GM19395 (cell line): ENCODE results near the gene ATP9A.
"Not testable (repeated sequence)": the region's sequence is repeated elsewhere in the genome, so short reads cannot be mapped to it uniquely, and the experiment has no call there.

Experiments
- ATAC-seq: cut with Tn5 transposase; IDR thresholded peaks from one replicate; pipeline ENCODE4 v1.9.1; 2021; ENCODE audit warnings: mild to moderate bottlenecking, moderate library complexity; ENCODE audit not compliant: unreplicated experiment

Gene ATP9A

DNA sequence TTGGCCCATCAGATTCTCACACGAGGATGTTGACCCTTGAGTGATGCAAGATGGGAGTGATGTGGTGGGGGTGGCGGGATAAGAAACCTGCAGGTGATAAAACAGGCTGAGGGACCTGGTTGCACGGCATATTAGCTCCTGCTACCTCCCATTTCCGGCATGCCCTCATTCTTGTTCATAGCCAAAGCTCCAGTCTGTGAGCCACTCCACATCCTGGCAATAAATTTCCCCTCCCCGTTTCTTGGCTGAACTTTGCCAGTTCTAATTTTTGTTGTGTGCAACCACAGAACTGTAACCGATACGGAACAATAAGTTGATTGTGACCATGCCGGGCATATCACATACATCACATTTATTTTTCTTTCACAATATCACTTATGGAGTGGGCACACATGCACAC is 184.1 kb downstream of the ATP9A start:
- no peak for ATAC-seq

DNA sequence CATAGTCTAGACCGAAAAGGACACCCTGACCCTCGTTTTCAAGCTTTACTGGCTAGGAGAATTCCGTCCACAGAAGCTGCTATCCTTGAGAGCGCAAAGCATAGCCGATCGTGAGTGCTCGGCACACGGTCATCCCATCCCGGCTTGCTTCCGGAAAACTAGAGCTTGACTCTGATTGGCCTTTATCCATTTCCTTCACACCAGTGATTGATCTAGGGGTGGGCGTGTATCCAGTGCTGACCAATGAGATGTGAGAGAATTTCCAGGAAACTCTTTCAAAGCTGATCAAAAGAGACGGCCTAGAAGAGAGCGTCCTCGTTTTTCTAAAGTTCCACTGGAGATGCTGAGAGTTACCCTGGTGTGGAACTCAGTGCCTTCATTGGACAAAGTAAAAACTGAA is 184.7 kb downstream of the ATP9A start:
- no peak for ATAC-seq

DNA sequence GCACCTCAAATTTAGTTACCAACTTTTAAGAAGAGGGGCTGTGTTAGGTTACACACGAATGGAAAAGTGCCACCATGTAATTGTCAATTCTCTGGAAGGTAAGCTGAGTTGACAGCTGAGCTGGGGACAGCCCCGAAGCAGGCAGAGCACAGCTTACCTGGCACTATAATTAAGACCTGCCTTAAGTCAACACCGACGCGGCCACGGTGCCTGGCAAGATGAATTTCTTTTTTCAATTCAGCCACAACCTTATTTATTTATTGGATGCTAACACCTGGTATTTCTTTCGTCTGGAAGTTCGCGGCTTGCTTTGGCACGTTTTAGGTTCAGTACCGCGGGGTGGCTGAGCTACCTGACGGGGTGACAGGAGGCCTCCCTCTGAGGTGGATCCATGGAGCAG is 185.1 kb downstream of the ATP9A start:
- no peak for ATAC-seq

- no peak for ATAC-seq
These were observed 186.6 kb downstream of the ATP9A start for GRCh38 chr20:51581571-51581970.

DNA sequence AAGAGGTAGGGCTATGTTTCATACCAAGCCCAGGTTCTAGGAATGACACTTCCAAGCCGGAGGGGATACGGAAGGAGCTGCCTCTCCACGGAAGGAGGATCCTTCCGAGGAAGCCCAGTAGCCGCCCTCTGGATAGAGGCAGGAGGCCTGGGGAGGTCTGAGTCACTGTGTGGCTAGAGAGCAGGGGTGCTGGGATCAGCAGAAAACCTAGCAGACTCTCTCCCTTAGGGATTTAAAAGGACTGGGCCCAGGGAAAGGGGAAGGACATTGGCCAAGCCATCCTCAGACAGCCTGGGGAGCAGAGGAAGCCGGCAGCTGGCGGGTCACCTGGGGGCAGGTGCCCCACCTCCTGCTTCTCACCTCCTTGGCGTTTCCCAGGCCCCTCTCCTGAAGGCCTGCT is 189.1 kb downstream of the ATP9A start:
- no peak for ATAC-seq

DNA sequence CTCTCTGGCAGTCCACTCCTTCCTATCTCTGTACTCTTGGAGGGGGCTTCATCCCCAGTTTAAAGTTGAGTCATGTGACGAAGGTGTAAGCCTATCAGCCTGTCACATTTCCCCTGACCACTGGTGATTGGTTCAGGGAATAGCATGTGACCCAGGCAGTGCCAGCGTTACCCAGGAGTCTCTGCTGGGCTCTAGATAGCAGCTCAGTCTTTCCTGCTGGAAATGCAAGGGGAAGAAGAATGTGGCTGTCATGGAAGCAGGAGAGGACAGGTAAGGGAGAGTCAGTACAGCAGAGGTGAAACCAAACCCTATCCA is 190.1 kb downstream of the ATP9A start:
- ATAC-seq, result no peak

- ATAC-seq, result no peak
These were observed 190.6 kb downstream of the ATP9A start for GRCh38 chr20:51577432-51578144.

GRCh38 chr20:51575486-51575885 is 192.7 kb downstream of the ATP9A start:
- ATAC-seq, result no peak

DNA sequence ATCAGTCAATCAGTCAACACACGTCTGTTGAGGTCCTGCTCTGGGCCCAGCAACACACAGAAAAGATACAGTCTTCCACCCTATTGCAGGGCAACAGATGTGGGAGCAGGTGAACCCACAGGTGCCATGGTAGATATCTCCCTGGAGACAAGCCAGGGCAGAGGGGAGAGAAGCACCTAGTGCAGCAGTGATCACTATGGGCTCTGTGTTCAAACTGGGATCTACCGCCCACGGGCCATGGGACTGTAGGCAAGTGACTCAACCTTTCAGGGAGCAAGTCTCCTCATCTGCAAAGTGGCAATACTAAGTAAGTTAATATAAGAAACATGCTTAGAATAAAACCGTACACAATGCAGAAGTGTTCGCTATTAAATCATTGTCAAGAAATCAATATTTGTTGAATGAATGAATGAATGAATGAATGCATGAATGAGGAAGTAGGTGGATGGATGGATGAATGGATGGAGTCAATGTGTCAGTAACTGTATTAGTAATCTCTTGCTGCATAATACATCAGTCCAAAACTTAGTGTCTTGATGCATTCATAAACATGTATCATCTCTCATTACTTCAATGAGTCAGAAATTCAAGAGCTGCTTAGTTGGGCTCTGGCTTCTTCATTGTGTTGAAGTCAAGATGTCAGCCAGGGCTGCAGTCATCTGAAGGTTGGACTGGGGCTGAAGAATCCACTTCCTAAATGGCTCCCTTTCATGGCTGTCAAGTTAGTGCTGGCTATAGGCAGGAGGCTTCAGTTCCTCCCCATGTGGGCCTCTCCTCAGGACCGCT is 193.7 kb downstream of the ATP9A start:
- no peak for ATAC-seq

- no peak for ATAC-seq
These were observed 194.5 kb downstream of the ATP9A start for GRCh38 chr20:51573576-51574243.

DNA sequence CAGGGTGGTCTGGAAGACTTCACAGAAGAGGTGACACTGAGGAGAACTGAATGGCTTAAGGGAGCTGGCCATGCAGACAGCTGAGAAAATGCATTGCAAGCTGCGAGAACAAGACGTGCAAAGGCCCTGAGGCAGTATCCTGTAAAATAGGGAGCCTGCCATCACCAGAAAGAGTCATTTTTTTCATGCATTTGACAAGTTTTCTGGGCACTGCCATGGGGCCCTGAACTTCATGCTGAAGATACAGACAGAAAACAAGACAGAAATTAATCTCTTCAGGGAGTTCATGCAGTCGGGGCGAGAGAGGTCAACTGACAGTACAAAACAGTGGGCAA is 196.8 kb downstream of the ATP9A start:
- no peak for ATAC-seq

- ATAC-seq, result no peak
These were observed 197.3 kb downstream of the ATP9A start for GRCh38 chr20:51570739-51571459.

DNA sequence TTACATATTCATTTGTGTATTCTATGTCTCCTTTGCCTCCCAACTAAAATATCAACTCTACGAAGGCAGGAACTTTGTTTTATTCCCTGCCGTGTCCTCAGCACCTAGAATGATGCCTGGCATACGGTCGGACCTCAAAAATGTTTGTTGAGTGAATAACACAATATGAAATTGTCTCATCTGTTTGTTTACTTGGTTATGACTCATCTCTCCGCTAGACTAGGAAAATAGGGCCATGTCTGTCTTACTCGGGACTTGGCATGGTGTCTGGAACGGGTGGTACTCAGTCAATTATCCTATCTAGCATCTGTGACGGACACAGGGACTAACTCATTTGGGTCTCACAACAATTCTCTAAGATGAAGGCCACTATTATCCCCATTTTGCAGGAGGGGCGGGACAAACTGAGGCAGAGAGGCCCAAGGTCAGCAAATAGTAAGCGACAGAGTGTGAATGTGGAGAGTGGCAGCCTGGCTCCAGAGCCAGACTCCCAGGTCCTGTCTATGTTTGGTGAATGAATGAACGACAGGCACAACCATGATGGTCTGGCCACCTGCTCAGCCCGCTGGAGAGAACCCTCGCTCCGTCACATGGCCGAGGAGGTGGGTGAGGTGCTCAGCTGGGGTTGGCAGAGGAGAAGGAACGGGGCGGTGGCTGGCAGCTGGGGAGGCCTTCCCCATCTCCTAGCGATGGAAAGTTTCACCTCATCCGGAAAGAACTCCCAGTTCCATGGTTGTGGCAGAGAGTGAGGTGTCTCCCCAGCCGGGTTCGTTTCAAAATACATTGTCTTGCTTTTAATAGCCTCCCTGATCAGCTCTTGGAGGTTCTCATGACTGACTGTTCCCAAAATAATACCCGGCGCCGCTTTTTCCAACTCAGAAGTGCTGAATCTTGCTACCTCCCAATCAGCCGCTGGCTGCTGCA is 198.1 kb downstream of the ATP9A start:
- ATAC-seq, result no peak

DNA sequence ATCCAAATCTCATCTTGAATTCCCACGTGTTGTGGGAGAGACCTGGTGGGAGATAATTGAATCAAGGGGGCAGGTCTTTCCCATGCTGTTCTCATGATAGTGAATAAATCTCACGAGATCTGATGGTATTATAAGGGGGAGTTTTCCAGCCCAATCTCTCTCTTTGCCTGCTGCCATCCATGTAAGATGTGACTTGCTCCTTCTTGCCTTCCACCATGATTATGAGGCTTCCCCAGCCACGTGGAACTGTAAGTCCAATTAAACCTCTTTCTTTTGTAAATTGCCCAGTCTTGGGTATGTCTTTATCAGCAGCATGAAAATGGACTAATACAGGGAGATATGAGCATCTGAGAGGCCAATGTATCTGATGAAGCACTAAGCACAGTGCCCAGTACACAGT is 199.7 kb downstream of the ATP9A start:
- not testable (repeated sequence) for ATAC-seq

- no peak for ATAC-seq
These were observed 200.6 kb downstream of the ATP9A start for GRCh38 chr20:51567622-51568021.

DNA sequence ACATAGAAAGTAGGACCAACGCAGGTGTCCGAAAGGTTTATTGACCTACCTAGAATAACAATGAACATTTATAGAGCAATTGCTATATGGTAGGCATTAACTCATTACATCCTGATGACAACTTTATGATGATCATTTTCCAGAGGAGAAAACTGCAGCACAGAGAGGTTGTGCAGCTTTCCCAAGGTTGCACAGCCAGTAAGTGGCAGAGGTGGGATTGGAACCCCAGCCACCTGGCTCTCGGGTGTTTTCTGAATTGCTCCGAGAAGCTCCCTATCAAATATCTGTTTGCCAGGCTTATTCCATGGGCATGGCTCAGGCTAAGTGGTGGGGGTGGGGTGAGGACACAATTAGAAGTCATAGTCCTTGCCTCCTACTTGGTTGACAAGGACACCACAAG is 201.6 kb downstream of the ATP9A start:
- ATAC-seq, result no peak

DNA sequence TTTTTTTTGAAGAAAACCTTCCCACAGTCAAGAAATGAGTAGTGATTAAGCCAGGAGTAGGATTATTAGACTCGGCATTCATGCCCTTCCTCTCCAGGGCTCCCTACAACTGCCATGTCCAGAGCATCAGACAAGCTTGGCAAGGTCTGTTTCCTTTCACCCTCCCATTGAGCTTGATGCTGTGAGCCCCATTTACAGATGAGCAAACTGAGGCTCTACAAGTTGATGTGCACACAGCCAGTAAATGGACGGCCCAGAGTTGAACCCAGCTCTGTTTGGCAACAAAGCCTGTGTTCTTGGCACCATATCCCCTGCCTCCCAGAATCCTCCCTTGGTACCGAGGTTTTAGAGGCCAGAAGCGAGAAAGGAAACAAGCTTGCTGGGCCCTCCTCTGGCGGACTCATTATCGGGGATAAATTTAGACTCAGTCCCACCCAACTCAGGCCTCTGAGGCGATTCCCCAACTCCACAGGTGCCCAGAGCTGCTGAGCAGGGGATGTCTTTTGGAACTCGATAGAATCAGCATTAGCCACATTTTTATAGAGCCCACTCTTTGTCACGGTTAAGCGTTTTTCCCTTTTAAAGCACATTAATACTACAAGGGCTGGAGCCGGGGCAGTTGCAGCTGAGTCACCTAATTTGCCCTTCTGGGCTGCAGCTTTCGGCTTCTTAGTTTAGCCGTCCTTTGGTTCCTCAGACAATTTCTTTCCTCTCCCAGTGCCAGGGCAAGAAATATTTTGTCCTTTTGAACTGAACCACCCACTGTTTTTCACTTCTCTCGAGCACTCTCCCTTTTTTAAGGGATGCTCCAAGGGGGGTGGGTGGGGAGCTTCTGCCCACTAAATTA is 202.7 kb downstream of the ATP9A start:
- ATAC-seq, result no peak

DNA sequence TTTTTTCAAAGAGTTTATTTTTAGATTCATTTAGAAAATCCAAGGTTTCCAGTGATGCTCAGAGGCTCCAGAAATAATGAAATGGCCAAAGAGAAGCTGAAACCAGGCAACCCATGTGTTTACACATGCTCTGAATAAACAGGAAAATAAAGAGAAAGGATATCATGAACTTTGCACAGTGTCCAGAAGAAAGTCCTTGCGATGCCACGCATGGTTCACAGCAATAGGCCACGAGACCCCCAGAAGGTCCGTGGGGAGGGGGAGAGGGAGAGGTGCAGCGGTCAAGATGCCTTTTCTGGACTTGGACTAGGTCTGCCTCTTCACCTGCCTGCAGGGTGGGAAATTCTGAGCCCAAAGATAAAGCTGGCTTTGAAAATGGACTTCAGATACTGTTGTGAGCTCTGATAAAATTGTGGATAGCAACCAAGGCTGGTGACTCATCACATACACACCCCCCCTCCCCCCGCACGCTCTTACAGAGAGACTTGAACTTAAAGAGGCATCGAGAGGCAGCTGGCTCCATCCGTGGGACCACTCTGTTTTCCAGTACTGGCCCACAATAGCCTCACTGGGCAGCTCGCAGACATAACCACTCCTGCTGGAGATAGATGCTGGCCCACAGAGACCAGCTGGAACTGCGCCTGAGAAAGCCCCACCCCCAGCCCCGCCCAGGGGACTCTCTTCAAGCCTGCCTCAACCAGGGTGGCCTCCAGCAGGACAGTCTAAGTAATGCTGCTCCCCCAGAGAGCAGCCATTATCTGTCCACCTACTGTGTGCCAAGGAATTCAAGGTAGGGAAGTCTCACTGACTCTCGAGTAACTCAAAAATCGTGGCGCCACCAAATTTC is 204.5 kb downstream of the ATP9A start:
- no peak for ATAC-seq

GRCh38 chr20:51563174-51563485 is 205.1 kb downstream of the ATP9A start:
- no peak for ATAC-seq
